HFF-Myc (cell line): ENCODE results near the gene DENND4C.

Source experiments
- DNase-seq: peaks from one replicate; pipeline ENCODE4 v3.0.0-alpha.2; 2011; ENCODE audit warnings: low read depth; ENCODE audit errors: extremely low read depth
- H3K4me3 ChIP-seq: replicated peaks from 2 replicates; pipeline ENCODE4 v1.5.1; 2011; ENCODE audit warnings: low read depth, mild to moderate bottlenecking, control low read depth, low read length
- TF ChIP-seq, protein P1 (sequence below): IDR thresholded peaks from 2 replicates; pipeline ENCODE4 v1.5.1; 2012; ENCODE audit warnings: mild to moderate bottlenecking, low read depth, low read length, control low read depth; ENCODE audit errors: missing control alignments

The DENND4C gene

DNA sequence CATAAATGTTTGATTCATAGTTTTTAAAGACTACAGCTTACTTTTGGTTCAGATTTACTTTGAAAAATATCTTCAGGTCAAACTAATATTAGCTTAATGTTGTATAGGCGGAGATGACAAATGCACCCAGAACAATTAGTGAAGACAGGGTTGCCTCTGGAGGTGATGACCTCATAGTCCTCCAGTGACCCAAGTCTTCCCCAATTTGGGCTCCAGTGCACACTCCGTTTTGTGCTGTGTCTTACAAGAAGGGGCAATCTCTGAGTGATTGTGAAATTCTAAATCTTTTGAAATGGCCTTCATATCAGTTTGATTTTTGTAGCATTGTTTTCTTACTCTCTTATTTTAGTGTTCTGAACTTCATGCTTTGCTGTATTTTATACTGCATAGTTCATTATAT lies 57.6 kb downstream of the DENND4C start:
- H3K4me3 ChIP-seq = no peak overlapping the region
- DNase-seq = no peak
- TF ChIP-seq, protein P1, sequence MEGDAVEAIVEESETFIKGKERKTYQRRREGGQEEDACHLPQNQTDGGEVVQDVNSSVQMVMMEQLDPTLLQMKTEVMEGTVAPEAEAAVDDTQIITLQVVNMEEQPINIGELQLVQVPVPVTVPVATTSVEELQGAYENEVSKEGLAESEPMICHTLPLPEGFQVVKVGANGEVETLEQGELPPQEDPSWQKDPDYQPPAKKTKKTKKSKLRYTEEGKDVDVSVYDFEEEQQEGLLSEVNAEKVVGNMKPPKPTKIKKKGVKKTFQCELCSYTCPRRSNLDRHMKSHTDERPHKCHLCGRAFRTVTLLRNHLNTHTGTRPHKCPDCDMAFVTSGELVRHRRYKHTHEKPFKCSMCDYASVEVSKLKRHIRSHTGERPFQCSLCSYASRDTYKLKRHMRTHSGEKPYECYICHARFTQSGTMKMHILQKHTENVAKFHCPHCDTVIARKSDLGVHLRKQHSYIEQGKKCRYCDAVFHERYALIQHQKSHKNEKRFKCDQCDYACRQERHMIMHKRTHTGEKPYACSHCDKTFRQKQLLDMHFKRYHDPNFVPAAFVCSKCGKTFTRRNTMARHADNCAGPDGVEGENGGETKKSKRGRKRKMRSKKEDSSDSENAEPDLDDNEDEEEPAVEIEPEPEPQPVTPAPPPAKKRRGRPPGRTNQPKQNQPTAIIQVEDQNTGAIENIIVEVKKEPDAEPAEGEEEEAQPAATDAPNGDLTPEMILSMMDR = no peak

DNA sequence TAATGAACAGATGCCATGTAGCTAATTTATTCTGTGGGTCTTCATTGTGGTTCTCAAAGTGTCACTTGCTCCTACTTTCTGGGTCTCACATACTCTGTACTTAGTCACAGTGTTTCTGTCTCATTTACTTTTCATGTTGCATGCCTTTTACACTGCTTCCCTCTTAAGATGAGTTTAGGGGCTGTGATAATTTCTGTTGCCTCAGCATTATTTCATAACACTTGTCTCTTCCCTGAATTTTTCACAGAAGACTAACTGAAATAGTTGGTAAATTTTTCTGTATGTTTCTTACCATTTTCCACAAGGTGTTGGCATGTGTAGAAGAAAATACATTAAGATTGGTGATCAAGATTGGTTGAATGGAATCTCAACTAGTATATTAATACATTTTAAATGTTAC lies 59.6 kb downstream of the DENND4C start:
- TF ChIP-seq, protein P1 = no peak
- no peak overlapping the region for H3K4me3 ChIP-seq
- no peak for DNase-seq

DNA sequence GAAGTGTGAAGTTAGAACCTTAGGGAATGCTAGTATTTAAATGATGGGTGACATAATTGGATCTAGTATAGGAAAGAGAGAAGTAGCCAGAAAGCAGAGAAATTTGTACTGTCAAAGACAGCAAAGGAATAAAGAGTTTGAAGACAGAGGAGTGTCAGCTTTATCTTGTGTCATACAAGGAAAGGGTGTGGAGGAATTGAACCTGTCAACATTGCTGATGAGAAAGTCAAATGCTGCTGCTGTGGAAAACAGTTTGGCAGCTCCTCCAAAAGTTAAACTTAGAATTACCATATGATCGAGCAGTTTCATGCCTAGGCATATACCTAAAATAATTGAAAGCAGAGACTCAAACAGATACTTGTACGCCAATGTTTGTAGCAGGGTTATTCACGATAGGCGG lies 63.7 kb downstream of the DENND4C start:
- H3K4me3 ChIP-seq = no peak overlapping the region
- TF ChIP-seq, protein P1 = no peak
- DNase-seq = no peak

DNA sequence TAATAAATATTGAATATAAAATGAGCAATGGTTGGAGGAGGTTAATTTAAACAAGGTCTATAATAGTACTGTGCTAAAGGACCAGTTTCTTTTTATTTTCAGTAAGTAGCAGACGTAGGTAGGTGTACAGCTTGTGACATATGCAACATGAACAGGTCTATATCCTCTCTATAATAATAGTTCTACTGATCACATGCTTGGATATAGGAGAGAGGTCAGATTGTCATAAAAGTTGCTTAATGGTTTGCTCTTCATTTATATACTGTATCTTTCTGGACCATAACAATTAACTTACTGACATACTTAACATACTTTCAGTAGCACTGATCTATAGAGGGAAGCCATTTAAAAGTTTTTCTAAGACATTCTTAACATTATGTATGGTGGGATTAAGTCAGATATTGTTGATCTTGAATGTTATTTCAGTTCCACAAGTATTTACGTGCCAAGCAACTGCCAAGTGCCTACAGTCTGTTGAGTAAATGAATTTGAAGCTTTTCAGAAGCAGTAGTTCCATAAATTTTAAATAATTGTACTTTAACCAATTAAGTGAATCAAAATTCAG lies 68.0 kb downstream of the DENND4C start:
- no peak overlapping the region for H3K4me3 ChIP-seq
- DNase-seq = no peak
- TF ChIP-seq, protein P1 = no peak

DNA sequence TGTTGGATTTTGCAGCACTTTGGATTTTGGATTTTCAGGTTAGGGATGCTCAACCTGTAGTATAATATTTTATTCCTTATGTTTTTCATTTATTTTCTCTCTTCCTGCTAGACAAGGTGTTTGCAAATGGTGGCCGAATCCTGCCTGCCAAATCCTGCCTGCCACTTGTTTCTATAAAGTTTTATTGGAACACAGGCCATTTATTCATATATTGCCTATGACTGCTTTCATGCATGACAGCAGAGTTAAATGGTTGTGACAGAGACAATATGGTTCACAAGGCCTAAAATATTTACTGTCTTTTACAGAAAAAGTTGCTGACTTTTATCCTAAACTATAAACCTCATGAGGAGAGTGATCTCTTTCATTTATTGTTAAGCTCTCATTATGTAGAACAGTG lies 72.7 kb downstream of the DENND4C start:
- TF ChIP-seq, protein P1 = no peak
- no peak for DNase-seq
- H3K4me3 ChIP-seq = no peak overlapping the region

DNA sequence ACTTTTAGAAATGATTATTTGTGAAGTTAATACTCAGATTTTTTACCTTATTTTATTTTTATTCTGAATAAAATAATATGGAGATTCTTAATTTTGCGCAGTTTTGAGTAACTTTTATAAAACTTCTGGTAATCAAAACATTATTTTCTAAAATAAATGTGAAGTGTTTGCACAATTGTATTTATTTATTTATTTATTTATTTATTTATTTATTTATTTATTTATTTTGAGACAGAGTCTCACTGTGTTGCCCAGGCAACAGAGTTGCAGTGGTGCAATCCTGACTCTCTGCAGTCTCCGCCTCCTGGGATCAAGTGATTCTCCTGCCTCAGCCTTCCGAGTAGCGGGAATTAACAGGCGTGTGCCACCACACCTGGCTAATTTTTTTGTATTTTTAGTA lies 76.1 kb downstream of the DENND4C start:
- TF ChIP-seq, protein P1 = no peak
- H3K4me3 ChIP-seq = no peak overlapping the region
- no peak for DNase-seq

DNA sequence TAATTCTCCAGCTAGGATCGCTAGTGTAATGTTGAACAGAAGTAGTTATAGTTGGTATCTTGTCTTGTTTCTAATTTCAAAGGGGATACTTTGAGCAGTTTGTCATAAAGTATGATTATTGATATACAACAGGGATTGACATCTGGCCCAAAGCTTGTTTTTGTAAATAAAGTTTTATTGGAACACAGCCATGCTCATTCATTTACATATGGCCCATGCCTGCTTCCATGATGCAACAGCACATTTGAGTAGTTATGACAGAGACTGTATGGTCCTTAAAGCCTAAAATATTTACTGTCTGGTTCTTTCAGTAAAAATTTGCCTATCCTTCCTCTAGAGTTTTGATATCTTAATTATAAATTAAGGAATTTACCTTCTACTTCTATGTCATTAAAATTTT lies 79.8 kb downstream of the DENND4C start:
- no peak for DNase-seq
- TF ChIP-seq, protein P1 = no peak
- H3K4me3 ChIP-seq = no peak overlapping the region
